HG02970 (cell line): Measurements from ENCODE around the gene SLC9A4.
"Not testable (repeated sequence)": the region's sequence is repeated elsewhere in the genome, so short reads cannot be mapped to it uniquely, and the experiment has no call there.

Source experiments
- ATAC-seq: cut with Tn5 transposase; IDR thresholded peaks from one replicate; pipeline ENCODE4 v1.9.1; 2021; ENCODE audit warnings: mild to moderate bottlenecking, moderate library complexity, moderate number of reproducible peaks; ENCODE audit not compliant: unreplicated experiment, low FRiP score

The SLC9A4 gene

DNA sequence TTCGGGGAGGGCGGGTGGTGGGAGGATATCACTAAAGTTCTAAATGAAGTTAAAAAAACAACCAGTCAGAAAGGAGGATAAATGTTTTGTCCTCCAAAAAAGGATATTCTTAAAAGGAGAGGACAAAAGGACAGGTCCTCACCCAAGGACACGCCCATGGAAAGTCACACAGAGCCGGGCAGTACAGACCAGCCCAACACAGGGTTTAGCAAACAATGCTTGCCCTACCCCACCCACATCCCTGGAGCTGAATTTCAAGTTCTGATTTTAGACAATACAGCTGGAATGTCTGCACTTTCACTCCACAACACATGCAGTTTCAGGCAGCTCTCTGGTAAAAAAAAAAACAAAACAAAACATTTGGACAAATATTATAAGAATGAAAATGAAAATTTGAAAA lies 67.9 kb downstream of the SLC9A4 start:
- no peak for ATAC-seq

DNA sequence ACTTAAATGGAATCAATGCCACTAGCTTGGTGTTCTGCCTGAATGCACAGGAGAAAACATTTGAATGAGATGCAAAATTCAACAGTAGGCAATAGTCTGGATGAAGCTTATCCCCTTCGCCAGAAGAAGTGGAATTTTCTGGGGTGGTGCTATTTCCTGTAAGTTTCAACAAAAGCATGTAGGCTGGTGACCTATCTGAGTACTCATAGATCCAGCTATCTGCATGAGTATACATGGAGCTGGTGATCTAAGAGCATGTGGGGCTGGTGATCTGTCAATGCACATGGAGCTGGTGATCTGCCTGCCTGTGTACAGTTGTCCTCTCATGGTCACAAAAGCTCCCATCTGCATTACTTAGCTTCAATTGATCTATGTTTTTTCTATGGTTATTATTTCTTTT lies 71.2 kb downstream of the SLC9A4 start:
- ATAC-seq = no peak

DNA sequence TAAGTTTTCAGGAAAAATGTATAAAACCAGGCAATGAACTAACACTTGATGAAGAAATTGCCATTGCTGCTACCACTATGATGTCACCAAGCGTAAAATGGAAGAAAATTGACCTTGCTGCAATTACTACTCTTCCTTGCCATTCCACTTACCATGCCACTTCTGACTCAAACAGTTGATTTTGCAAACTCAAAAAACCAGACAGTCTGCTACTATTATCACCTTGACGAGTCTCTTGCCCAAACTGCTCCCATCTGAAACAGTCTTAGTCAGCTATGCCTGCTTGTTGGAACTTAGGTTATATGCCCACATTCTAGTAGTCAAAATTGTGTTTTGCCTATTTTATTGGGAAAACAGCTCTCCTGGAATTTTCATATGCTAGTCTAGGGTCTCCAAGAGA lies 74.4 kb downstream of the SLC9A4 start:
- no peak for ATAC-seq

DNA sequence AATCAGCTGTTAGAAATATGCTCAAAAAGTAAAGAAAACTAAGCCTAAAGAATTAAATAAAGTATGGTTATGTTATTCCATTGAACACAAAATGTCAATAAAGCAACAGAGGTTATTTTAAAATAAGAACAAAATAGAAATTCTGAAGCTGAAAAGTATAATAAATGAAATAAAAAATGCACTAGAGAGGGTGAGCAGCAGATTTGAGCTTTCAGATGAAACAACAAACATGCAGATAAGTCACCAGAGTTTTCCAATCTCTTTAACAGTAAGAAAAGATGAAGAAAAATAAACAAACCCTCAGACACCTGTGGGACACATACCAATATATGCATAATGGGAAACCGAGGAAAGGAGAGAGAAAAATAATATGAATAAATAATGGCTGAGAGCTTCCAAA lies 76.0 kb downstream of the SLC9A4 start:
- no peak for ATAC-seq

DNA sequence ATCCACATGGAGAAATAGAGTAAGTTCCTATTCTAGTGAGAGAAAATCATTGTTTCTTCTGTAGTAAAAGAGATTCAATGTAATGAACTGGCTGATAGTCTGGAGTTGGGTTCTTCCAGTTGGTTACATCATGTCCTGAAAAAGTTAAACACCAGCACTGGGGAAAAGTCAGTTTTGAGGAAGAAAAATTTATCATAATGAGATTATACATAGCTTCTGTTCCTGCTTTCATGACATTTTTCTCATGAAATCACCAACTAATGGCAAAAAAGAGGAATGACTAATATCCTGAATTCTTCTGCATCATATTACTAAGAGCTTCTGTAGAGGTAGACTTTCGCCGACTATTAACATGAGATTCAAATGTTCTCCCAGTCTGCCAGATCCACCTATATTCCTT lies 77.1 kb downstream of the SLC9A4 start:
- ATAC-seq = no peak

DNA sequence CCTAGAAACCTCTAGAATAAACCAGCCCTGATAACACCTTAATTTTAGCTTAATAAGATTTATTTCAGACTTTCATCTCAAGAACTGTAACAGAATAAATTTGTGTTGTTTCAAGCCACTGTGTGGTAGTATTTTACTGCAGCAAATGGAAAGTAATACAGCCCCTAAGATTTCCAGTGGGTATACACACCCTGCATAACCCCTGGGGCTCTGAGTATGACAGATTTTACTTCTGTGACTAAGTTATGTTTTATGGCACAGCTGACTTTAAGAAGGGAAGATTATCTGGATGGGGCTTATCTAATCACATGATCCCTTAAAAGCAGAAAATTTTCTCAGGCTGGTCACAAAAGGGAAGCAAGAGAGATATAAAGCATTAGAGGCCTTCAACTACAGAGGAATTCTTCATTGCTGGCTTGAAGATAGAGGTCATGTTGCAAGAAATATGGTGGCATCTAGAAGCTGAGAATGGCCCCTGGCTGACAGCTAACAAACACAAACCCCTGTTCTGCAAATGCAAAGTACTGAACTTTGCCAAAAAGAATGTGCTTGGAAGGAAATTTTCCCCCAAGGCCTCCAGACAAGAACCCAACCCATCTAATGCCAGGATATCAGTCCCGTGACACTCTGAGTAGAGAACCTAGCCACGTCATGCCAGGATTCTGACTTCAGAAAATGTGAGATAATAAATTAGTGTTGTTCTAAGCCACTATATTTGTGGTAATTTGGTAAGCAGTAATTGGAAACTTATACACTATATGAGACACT lies 78.5 kb downstream of the SLC9A4 start:
- ATAC-seq = no peak

DNA sequence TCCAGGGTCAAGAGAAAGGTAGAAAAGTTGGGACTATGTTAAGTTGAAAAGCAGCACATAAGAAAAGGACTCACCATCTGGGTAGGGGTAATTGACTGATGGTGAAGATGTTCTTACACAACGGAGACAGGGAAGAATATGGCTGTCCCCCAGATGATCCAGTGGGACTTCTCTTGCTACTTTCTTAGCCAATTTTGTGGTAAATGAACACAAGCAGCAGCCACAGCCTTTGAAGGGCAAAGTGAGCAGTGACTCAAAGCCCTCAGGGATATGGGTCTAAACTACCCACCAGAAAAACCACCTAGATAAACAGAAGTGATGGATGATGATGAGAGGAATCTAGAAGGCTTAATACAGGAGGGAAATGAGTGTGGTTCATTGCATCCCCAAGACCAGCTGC lies 80.6 kb downstream of the SLC9A4 start:
- ATAC-seq = no peak

DNA sequence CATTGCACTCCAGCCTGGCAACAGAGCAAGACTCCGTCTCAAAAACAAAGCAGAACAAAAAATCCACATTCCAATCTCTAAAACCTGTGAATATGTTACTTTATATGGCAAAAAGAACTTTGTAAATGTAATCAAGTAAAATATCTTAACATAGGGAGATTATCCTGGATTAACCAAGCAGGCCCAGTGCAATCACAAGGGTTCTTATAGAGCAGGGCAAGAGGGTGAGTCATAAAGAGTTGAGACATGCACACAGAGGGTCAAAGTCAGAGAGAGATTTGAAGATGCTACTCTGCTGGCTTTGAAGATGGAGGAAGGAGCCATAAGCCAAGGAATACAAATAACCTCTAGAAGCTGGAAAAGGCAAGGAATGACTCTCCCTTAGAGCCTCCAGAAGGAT lies 85.4 kb downstream of the SLC9A4 start:
- ATAC-seq = no peak

DNA sequence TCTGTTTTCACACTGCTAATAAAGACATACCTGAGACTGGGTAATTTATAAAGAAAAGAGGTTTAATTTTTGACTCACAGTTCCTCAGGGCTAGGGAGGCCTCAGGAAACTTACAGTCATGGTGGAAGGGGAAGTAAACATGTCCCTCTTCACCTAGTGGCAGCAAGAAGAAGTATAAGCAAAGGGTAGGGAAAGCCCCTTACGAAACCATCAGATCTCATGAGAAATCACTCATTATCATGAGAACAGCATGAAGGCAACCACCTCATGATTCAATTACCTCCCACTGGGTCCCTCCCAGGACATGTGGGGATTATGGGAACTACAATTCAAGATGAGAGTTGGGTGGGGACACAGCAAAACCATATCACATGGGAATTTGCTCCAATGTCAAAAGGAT lies 89.5 kb downstream of the SLC9A4 start:
- ATAC-seq = not testable (repeated sequence)

DNA sequence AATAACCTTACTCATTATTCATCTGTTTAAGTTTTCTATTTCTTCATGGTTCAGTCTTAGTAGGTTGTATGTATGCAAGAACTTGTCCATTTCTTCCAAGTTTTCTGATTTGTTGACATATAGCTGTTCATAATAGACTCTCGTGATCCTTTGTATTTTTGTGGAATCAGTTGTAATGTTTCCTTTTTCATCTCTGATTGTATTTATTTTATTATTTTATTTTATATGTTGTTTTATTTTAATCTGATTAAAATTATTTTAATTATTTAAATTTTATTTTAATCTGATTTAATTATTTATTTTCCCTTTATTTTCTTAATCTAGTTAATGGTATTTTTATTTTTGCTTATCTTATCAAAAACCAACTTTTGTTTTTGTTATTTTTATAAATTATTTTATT lies 102.9 kb downstream of the SLC9A4 start:
- no peak for ATAC-seq

DNA sequence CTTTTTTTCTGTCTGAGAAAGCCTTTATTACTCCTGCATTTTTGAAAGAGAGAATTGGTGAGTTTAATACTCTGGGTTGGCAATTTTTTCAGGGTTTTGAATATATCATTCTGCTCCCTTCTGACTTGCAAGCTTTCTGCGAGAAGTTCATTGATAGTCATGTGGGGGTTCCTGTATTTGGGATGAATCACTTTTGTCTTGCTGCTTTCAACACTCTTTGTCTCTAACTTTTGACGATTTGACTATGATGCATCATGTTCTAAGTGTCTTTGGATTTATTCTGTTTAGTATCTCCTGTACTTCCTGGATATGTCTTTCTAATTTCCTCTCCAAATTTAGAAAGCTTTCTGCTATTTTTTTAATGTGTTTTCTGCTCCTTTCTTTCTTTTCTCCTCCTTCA lies 105.3 kb downstream of the SLC9A4 start:
- no peak for ATAC-seq

DNA sequence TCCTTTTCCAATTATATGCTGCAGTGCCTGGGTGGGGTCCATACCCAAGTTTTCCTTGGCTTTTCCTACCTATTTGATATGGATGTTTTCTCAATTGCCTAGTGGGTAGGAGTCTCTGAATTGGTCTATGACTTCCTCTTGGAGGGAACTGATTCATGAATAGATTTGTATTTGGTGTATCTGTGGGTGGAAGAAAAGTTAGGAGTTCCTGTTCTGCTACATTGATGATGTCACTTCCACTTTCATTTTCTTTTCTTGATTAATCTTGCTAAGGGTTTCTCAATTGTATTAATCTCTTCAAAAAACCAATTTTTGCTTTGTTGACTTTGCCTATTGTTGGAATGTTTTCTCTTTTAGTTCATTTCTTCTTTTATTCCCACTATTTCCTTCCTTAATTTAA lies 108.9 kb downstream of the SLC9A4 start:
- ATAC-seq = no peak

DNA sequence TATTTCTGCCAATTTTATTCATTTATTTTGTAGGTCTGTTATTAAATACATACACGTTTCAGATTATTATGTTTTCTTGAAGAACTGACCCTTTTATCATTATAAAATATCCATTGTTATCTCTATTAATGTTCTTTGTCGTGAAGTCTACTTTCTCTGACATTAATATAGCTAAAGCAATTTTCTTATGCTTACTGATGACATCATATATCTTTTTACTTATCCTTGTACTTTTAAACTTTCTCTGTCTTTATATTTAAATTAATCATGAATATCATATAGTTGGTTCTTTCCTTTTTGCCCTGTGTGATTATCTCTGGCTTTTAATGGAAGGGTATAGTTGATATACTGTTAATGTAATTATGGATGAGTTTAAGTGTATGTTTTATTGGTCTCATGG lies 109.8 kb downstream of the SLC9A4 start:
- no peak for ATAC-seq
